Measurements from ENCODE around the gene OBSL1. TPM values are rescaled to one million over a fixed set of nuclear protein-coding genes. Genes with fewer than 3 reads are reported as not detected.

The OBSL1 gene
- total RNA-seq, 4 donors from 2014 or later: 51.9 to 123 (median 99.2) TPM

GRCh38 chr2:219598308-219599078 lies 27.2 kb upstream of the OBSL1 start:
- peaks cover 17 to 29% (median 18%) of the 10 kb centered on the region in 4 donors for H3K4me1 ChIP-seq
- no peaks in the 10 kb centered on the region for H3K27me3 ChIP-seq
- WGBS: 23% methylated on average over 9 of the region's 9 CpGs
- H3K27ac ChIP-seq (replicated peaks in 1 of 4): peak overlapping the region; percentile 88 to 91 (median 90)
- DNase-seq (ENCODE audit: extremely low spot score): no peak
- intact Hi-C loops (cut with DNase I): loop anchor here (5.0 kb wide), 2 partner anchors 36 to 56 kb away; partner anchors contain the start of genes CHPF and TMEM198
- peaks cover 17 to 26% (median 23%) of the 10 kb centered on the region in 4 donors for H3K36me3 ChIP-seq
- H3K9me3 ChIP-seq: no peaks in the 10 kb centered on the region
- H3K4me3 ChIP-seq: peak overlapping the region; percentile 59 to 80 (median 68)
- TF ChIP-seq CTCF (IDR thresholded peaks at IDR 0.05) (no peak), EP300 (IDR thresholded peaks at IDR 0.05) (no peak)

- WGBS: 0% methylated on average over 43 of the region's 57 CpGs
- intact Hi-C loops (cut with DNase I): loop anchor here (2.0 to 5.0 kb wide), 3 partner anchors 27 to 55 kb away; partner anchors contain the start of genes CHPF, OBSL1 and TMEM198
- H3K4me1 ChIP-seq: peaks cover 17 to 29% (median 18%) of the 10 kb centered on the region in 4 donors
- peaks cover 16 to 18% (median 17%) of the 10 kb centered on the region in 4 donors for H3K36me3 ChIP-seq
- H3K27ac ChIP-seq (replicated peaks in 1 of 4): peak within 1 kb of the TSS; percentile 88 to 91 (median 90)
- TF ChIP-seq EP300 (IDR thresholded peaks at IDR 0.05): no peak
- TF ChIP-seq POLR2AphosphoS5 (IDR thresholded peaks at IDR 0.05): peak; percentile 75 to 86
- no peak for TF ChIP-seq CTCF (IDR thresholded peaks at IDR 0.05)
- TF ChIP-seq POLR2A (IDR thresholded peaks at IDR 0.05; ENCODE audit: low read depth): peak; percentile 53
- peak; percentile 99 for DNase-seq (ENCODE audit: extremely low spot score)
- H3K9me3 ChIP-seq: no peaks in the 10 kb centered on the region
- H3K27me3 ChIP-seq: no peaks in the 10 kb centered on the region
- H3K4me3 ChIP-seq: peak within 1 kb of the TSS; percentile 59 to 80 (median 68)
These were observed 26.4 kb upstream of the OBSL1 start, which contains the start of gene STK11IP for GRCh38 chr2:219597552-219598307. TSS of gene STK11IP (plus strand) at chr2:219597857. CDS start at chr2:219598120, 263 bp downstream.

- H3K27me3 ChIP-seq: no peaks in the 10 kb centered on the region
- DNase-seq (ENCODE audit: extremely low spot score): no peak
- peak overlapping the region; percentile 88 to 91 (median 90) for H3K27ac ChIP-seq (replicated peaks in 1 of 4)
- H3K4me1 ChIP-seq: peaks cover 17 to 29% (median 18%) of the 10 kb centered on the region in 4 donors
- intact Hi-C loops (cut with DNase I): loop anchor here (2.0 to 5.0 kb wide), 3 partner anchors 26 to 55 kb away; partner anchors contain the start of genes CHPF, OBSL1 and TMEM198
- WGBS: 10% methylated on average over 19 of the region's 19 CpGs
- TF ChIP-seq CTCF (IDR thresholded peaks at IDR 0.05): no peak
- no peak for TF ChIP-seq EP300 (IDR thresholded peaks at IDR 0.05)
- TF ChIP-seq POLR2AphosphoS5 (IDR thresholded peaks at IDR 0.05): no peak
- no peak for TF ChIP-seq POLR2A (IDR thresholded peaks at IDR 0.05; ENCODE audit: low read depth)
- no peaks in the 10 kb centered on the region for H3K9me3 ChIP-seq
- H3K36me3 ChIP-seq: peaks cover 9 to 12% (median 10%) of the 10 kb centered on the region in 4 donors
- H3K4me3 ChIP-seq: peak overlapping the region; percentile 59 to 80 (median 68)
These were observed 25.7 kb upstream of the OBSL1 start for GRCh38 chr2:219596954-219597551.

- Histone ChIP-seq H3K4me3 (no peak overlapping the region), H3K4me1 (peaks cover 17 to 29% (median 18%) of the 10 kb centered on the region in 4 donors), H3K27me3 (no peaks in the 10 kb centered on the region), H3K36me3 (no peaks in the 10 kb centered on the region), H3K27ac (replicated peaks in 1 of 4) (no peak overlapping the region), H3K9me3 (no peaks in the 10 kb centered on the region)
- DNase-seq (ENCODE audit: extremely low spot score): no peak
- intact Hi-C loops (cut with DNase I): loop anchor here (5.0 kb wide), 2 partner anchors 33 to 53 kb away; partner anchors contain the start of genes CHPF and TMEM198
- WGBS: 31% methylated on average over 3 of the region's 3 CpGs
- TF ChIP-seq CTCF (IDR thresholded peaks at IDR 0.05) (no peak), POLR2A (IDR thresholded peaks at IDR 0.05; ENCODE audit: low read depth) (no peak), POLR2AphosphoS5 (IDR thresholded peaks at IDR 0.05) (no peak)
These were observed 23.9 kb upstream of the OBSL1 start for GRCh38 chr2:219595256-219595655.
